ENCODE results near the gene UBE2D2.
A peak's percentile ranks its signal among the peaks of the same experiment; 100 is the strongest.

DNA sequence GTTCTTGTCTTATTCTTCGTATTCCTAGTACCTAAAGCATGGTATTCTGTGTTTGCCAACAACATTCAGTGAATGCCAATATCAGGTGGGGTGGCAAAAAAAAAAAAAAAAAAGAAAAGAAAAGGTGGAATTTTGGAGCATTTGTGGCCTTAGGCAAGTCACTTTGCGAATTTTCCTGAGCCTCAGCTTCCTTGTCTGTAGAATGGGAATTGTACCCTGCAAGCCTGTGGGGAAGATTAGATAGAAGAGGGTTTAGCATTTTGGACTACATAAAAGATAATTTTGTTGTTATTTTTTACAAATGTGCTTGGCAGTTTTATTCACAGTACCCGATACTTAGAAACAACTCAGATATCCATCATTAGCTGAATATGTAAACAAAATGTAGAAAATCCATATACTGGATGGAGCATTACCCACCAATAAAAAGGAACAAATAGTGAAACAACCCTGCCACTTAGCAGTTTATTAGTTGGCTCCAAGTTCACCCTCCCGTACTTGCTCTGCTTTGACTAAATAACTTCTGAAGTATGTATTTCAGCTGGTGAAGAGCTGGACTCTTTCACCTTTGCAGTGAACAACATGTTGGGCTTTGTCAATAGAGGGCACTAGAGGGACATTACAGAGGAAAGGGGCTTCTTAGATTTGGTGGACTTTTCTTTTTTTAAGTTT lies 13.6 kb downstream of the UBE2D2 start:
- TF ChIP-seq RFX5 (IDR thresholded peaks at IDR 0.05; ENCODE audit: low read depth, low read length) = no peak
- TF ChIP-seq ZZZ3 (IDR thresholded peaks at IDR 0.05; ENCODE audit: control insufficient read depth, insufficient read length, low read depth) = no peak
- TF ChIP-seq SUZ12 (IDR thresholded peaks at IDR 0.05; ENCODE audit: unreplicated experiment) = no peak
- no peak for TF ChIP-seq CREM (IDR thresholded peaks at IDR 0.05; ENCODE audit: low read depth)
- no peak for TF ChIP-seq BMI1 (IDR thresholded peaks at IDR 0.05; ENCODE audit: borderline replicate concordance)
- TF ChIP-seq EED (IDR thresholded peaks at IDR 0.05; ENCODE audit: low read depth) = no peak
- TF ChIP-seq, protein P1, sequence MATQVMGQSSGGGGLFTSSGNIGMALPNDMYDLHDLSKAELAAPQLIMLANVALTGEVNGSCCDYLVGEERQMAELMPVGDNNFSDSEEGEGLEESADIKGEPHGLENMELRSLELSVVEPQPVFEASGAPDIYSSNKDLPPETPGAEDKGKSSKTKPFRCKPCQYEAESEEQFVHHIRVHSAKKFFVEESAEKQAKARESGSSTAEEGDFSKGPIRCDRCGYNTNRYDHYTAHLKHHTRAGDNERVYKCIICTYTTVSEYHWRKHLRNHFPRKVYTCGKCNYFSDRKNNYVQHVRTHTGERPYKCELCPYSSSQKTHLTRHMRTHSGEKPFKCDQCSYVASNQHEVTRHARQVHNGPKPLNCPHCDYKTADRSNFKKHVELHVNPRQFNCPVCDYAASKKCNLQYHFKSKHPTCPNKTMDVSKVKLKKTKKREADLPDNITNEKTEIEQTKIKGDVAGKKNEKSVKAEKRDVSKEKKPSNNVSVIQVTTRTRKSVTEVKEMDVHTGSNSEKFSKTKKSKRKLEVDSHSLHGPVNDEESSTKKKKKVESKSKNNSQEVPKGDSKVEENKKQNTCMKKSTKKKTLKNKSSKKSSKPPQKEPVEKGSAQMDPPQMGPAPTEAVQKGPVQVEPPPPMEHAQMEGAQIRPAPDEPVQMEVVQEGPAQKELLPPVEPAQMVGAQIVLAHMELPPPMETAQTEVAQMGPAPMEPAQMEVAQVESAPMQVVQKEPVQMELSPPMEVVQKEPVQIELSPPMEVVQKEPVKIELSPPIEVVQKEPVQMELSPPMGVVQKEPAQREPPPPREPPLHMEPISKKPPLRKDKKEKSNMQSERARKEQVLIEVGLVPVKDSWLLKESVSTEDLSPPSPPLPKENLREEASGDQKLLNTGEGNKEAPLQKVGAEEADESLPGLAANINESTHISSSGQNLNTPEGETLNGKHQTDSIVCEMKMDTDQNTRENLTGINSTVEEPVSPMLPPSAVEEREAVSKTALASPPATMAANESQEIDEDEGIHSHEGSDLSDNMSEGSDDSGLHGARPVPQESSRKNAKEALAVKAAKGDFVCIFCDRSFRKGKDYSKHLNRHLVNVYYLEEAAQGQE (IDR thresholded peaks at IDR 0.05; ENCODE audit: low read depth, low read length) = no peak
- peak; percentile 75 for TF ChIP-seq RAD21 (IDR thresholded peaks at IDR 0.05; ENCODE audit: insufficient read depth, low read depth, low read length)
- no peak for TF ChIP-seq ZNF384 (IDR thresholded peaks at IDR 0.05; ENCODE audit: borderline replicate concordance, low read depth, low read length)
- no peak for TF ChIP-seq POLR2A (IDR thresholded peaks at IDR 0.05; ENCODE audit: low read depth, low read length)
